Esophagus squamous epithelium (tissue), 4 donors: Measurements from ENCODE around the gene EIF2A. TPM values are rescaled to one million over a fixed set of nuclear protein-coding genes. Genes with fewer than 3 reads are reported as not detected.

Experiments used
- total RNA-seq, 4 donors: library from RNA; depleted of rRNA; stranded (reverse); fragments of >200 nt; gene quantifications; one replicate each; pipeline ENCODE4 v1.1.0, GENCODE V29; 2016

The EIF2A gene
- total RNA-seq, 4 donors from 2014 or later: 67.7 to 233 (median 136) TPM

Other genes with a start within 250 kb of the EIF2A start
- 10 to 100 TPM in 3 of 4 donors, 1 to 10 TPM in 1; 8.5 to 20.0 (median 15.2) TPM for gene TSC22D2, start 138.5 kb upstream of the EIF2A start, total RNA-seq
- 100 to 1,000 TPM; 137 to 273 (median 206) TPM for gene SERP1, start 291 bp upstream of the EIF2A start, total RNA-seq
- gene SELENOT, start 56.5 kb downstream of the EIF2A start, total RNA-seq: 100 to 1,000 TPM in 3 of 4 donors, 10 to 100 TPM in 1; 32.0 to 105 (median 102) TPM
- not detected for gene ERICH6, start 157.1 kb downstream of the EIF2A start, total RNA-seq
- gene SIAH2, start 216.4 kb downstream of the EIF2A start, total RNA-seq: 10 to 100 TPM; 39.4 to 74.8 (median 51.8) TPM